ENCODE measurements around the gene GRIP1. TPM values are rescaled to one million over a fixed set of nuclear protein-coding genes. Genes with fewer than 3 reads are reported as not detected.

Gene GRIP1
- total and polyA plus RNA-seq, 2 donors (not counting 1 experiment from before 2014, with no cell fraction given) = 0.12 TPM; not detected in 1

DNA sequence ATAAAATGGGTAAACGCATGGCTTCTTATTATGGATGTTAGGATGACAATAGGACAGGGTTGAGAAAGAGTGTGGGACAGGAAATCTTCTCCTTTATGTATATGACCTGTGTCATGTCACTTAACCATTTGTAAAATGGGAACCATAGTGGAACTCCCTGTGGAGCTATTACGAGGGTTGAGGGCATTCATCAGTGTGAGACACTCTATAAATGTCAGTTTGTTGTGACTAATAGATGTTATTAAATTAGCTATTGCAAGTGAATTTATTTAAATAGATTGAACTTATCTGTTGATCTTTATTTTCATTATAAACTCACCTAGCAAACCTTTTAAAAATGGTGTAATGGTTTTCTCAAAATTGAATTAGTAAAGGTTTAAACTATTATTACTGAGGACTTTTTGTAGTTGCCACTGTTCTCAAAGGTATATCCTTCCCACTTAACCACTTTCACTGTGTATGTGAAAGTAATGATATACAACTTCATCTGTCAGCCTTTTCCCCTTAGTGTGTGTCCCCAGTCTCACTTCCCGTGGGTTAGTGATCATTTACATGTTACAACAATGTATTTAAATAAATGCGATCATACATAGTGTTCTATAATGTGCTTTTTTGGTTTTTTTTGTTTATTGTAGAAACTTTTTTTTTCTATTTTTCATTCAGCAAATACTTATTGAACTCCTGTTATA is 359.5 kb downstream of the GRIP1 start:
- Histone ChIP-seq H3K9ac (ENCODE audit: insufficient read depth, low read length) (no peak overlapping the region), H3K27ac (ENCODE audit: insufficient read depth, low read length) (no peak overlapping the region), H3K4me1 (ENCODE audit: control insufficient read depth, extremely low read depth, insufficient read depth, low read length) (no peaks in the 10 kb centered on the region), H3K9me3 (ENCODE audit: control insufficient read depth, insufficient read depth, low read depth, low read length) (no peaks in the 10 kb centered on the region), H3K79me2 (ENCODE audit: control insufficient read depth, insufficient read depth, low read length) (no peaks in the 10 kb centered on the region), H3K36me3 (ENCODE audit: control insufficient read depth, insufficient read depth, low read length) (no peaks in the 10 kb centered on the region), H4K20me1 (ENCODE audit: control insufficient read depth, extremely low read depth, insufficient read depth, low read length) (no peaks in the 10 kb centered on the region), H2AFZ (ENCODE audit: low read length) (no peak overlapping the region), H3K4me2 (ENCODE audit: extremely low read depth, insufficient read depth, low read length) (no peak overlapping the region), H3K4me3 (replicated peaks in 1 of 4; ENCODE audit: control extremely low read depth in 1 of 4, insufficient read depth in 1 of 4, low read depth in 3 of 4, low read length in 4 of 4) (no peak overlapping the region), H3K27me3 (ENCODE audit: control insufficient read depth, insufficient read depth, low read length) (no peaks in the 10 kb centered on the region)
- DNase-seq (ENCODE audit: low read depth in 2 of 2) = no peak
- no peak for TF ChIP-seq EZH2 (IDR thresholded peaks at IDR 0.05; ENCODE audit: low read length, missing control alignments)
- TF ChIP-seq, protein P1, sequence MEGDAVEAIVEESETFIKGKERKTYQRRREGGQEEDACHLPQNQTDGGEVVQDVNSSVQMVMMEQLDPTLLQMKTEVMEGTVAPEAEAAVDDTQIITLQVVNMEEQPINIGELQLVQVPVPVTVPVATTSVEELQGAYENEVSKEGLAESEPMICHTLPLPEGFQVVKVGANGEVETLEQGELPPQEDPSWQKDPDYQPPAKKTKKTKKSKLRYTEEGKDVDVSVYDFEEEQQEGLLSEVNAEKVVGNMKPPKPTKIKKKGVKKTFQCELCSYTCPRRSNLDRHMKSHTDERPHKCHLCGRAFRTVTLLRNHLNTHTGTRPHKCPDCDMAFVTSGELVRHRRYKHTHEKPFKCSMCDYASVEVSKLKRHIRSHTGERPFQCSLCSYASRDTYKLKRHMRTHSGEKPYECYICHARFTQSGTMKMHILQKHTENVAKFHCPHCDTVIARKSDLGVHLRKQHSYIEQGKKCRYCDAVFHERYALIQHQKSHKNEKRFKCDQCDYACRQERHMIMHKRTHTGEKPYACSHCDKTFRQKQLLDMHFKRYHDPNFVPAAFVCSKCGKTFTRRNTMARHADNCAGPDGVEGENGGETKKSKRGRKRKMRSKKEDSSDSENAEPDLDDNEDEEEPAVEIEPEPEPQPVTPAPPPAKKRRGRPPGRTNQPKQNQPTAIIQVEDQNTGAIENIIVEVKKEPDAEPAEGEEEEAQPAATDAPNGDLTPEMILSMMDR (conservative IDR thresholded peaks at IDR 0.05 in 1 of 2, IDR thresholded peaks at IDR 0.05 in 1 of 2; ENCODE audit: low read depth in 1 of 2, low read length in 2 of 2) = no peak

DNA sequence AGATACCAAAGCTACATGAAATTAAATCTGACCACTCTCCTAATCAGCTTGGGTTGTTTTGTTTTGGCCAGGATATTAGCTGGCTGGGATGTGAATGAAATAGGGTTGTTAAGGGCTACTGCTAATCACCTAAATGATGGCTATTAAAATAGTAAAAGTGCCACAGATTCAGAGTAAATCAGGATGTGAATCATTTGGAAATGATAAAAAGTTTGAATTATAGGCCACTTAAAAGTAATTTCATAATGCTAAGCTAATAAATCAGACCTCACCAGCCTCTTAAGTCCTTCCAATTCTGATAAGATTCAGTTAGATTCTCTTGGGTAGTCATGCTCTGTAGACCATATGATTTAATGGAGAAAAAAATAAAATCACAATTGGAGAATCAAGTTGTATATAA is 364.6 kb downstream of the GRIP1 start:
- H3K4me3 ChIP-seq (replicated peaks in 1 of 4; ENCODE audit: control extremely low read depth in 1 of 4, insufficient read depth in 1 of 4, low read depth in 3 of 4, low read length in 4 of 4) = no peak overlapping the region
- H3K27ac ChIP-seq (ENCODE audit: insufficient read depth, low read length) = no peak overlapping the region
- H4K20me1 ChIP-seq (ENCODE audit: control insufficient read depth, extremely low read depth, insufficient read depth, low read length) = no peaks in the 10 kb centered on the region
- TF ChIP-seq, protein P1 (conservative IDR thresholded peaks at IDR 0.05 in 1 of 2, IDR thresholded peaks at IDR 0.05 in 1 of 2; ENCODE audit: low read depth in 1 of 2, low read length in 2 of 2) = no peak
- TF ChIP-seq EZH2 (IDR thresholded peaks at IDR 0.05; ENCODE audit: low read length, missing control alignments) = no peak
- no peak overlapping the region for H3K9ac ChIP-seq (ENCODE audit: insufficient read depth, low read length)
- no peak for DNase-seq (ENCODE audit: low read depth in 2 of 2)
- H2AFZ ChIP-seq (ENCODE audit: low read length) = no peak overlapping the region
- no peaks in the 10 kb centered on the region for H3K27me3 ChIP-seq (ENCODE audit: control insufficient read depth, insufficient read depth, low read length)
- H3K36me3 ChIP-seq (ENCODE audit: control insufficient read depth, insufficient read depth, low read length) = no peaks in the 10 kb centered on the region
- no peaks in the 10 kb centered on the region for H3K9me3 ChIP-seq (ENCODE audit: control insufficient read depth, insufficient read depth, low read depth, low read length)
- H3K79me2 ChIP-seq (ENCODE audit: control insufficient read depth, insufficient read depth, low read length) = no peaks in the 10 kb centered on the region
- no peaks in the 10 kb centered on the region for H3K4me1 ChIP-seq (ENCODE audit: control insufficient read depth, extremely low read depth, insufficient read depth, low read length)
- no peak overlapping the region for H3K4me2 ChIP-seq (ENCODE audit: extremely low read depth, insufficient read depth, low read length)

DNA sequence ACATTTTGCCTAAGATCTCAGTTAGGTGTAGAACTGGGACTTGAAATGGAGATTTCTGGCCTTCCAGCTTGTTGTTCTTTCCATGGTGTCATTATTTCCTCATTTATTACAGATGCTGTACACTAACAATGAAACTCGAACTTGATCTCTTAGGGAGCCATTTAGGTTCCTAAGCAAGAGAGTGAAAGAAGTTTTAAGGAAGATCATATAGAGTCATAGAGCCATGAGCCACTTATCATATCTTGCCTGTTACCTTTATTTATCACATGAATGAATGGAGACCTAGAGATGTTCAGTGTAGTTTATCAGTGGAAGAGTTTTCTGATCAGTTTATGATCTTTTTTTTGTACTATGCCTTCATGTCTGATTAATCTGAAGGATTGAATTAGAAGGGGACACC is 366.7 kb downstream of the GRIP1 start:
- no peak overlapping the region for H3K9ac ChIP-seq (ENCODE audit: insufficient read depth, low read length)
- no peak overlapping the region for H3K4me3 ChIP-seq (replicated peaks in 1 of 4; ENCODE audit: control extremely low read depth in 1 of 4, insufficient read depth in 1 of 4, low read depth in 3 of 4, low read length in 4 of 4)
- H3K4me2 ChIP-seq (ENCODE audit: extremely low read depth, insufficient read depth, low read length) = no peak overlapping the region
- H4K20me1 ChIP-seq (ENCODE audit: control insufficient read depth, extremely low read depth, insufficient read depth, low read length) = no peaks in the 10 kb centered on the region
- no peaks in the 10 kb centered on the region for H3K79me2 ChIP-seq (ENCODE audit: control insufficient read depth, insufficient read depth, low read length)
- H3K27ac ChIP-seq (ENCODE audit: insufficient read depth, low read length) = no peak overlapping the region
- H3K27me3 ChIP-seq (ENCODE audit: control insufficient read depth, insufficient read depth, low read length) = no peaks in the 10 kb centered on the region
- no peaks in the 10 kb centered on the region for H3K9me3 ChIP-seq (ENCODE audit: control insufficient read depth, insufficient read depth, low read depth, low read length)
- no peak for DNase-seq (ENCODE audit: low read depth in 2 of 2)
- no peak overlapping the region for H2AFZ ChIP-seq (ENCODE audit: low read length)
- no peaks in the 10 kb centered on the region for H3K36me3 ChIP-seq (ENCODE audit: control insufficient read depth, insufficient read depth, low read length)
- TF ChIP-seq, protein P1 (conservative IDR thresholded peaks at IDR 0.05 in 1 of 2, IDR thresholded peaks at IDR 0.05 in 1 of 2; ENCODE audit: low read depth in 1 of 2, low read length in 2 of 2) = no peak
- no peak for TF ChIP-seq EZH2 (IDR thresholded peaks at IDR 0.05; ENCODE audit: low read length, missing control alignments)
- H3K4me1 ChIP-seq (ENCODE audit: control insufficient read depth, extremely low read depth, insufficient read depth, low read length) = no peaks in the 10 kb centered on the region
